Measurements from ENCODE around the gene TEX264.

DNA sequence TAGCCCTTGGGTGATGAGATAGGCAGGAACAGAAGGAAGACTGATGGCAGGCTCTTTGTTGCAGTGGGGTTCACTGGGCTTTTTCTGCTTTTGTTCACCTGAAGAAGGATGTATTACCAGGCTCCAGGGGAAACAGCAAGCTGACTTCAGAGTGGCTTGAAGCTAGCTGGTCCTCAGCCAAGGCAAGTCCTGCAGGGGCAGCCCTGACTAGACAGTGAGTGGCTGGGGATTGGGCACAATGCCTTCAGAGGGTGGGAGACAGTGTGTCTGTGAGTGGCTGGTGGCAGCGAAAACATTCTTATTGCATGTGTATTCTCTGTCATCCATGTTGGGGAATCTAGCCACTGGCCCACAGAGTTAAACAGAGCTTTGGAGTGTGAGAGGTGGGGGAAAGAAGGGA lies 2.3 kb upstream of the TEX264 start:
- TF ChIP-seq, protein P1, sequence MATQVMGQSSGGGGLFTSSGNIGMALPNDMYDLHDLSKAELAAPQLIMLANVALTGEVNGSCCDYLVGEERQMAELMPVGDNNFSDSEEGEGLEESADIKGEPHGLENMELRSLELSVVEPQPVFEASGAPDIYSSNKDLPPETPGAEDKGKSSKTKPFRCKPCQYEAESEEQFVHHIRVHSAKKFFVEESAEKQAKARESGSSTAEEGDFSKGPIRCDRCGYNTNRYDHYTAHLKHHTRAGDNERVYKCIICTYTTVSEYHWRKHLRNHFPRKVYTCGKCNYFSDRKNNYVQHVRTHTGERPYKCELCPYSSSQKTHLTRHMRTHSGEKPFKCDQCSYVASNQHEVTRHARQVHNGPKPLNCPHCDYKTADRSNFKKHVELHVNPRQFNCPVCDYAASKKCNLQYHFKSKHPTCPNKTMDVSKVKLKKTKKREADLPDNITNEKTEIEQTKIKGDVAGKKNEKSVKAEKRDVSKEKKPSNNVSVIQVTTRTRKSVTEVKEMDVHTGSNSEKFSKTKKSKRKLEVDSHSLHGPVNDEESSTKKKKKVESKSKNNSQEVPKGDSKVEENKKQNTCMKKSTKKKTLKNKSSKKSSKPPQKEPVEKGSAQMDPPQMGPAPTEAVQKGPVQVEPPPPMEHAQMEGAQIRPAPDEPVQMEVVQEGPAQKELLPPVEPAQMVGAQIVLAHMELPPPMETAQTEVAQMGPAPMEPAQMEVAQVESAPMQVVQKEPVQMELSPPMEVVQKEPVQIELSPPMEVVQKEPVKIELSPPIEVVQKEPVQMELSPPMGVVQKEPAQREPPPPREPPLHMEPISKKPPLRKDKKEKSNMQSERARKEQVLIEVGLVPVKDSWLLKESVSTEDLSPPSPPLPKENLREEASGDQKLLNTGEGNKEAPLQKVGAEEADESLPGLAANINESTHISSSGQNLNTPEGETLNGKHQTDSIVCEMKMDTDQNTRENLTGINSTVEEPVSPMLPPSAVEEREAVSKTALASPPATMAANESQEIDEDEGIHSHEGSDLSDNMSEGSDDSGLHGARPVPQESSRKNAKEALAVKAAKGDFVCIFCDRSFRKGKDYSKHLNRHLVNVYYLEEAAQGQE (IDR thresholded peaks at IDR 0.05; ENCODE audit: borderline replicate concordance), result no peak
- TF ChIP-seq, protein P2, sequence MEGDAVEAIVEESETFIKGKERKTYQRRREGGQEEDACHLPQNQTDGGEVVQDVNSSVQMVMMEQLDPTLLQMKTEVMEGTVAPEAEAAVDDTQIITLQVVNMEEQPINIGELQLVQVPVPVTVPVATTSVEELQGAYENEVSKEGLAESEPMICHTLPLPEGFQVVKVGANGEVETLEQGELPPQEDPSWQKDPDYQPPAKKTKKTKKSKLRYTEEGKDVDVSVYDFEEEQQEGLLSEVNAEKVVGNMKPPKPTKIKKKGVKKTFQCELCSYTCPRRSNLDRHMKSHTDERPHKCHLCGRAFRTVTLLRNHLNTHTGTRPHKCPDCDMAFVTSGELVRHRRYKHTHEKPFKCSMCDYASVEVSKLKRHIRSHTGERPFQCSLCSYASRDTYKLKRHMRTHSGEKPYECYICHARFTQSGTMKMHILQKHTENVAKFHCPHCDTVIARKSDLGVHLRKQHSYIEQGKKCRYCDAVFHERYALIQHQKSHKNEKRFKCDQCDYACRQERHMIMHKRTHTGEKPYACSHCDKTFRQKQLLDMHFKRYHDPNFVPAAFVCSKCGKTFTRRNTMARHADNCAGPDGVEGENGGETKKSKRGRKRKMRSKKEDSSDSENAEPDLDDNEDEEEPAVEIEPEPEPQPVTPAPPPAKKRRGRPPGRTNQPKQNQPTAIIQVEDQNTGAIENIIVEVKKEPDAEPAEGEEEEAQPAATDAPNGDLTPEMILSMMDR (IDR thresholded peaks at IDR 0.05; ENCODE audit: poor library complexity, severe bottlenecking), result no peak
- TF ChIP-seq EP300 (conservative IDR thresholded peaks at IDR 0.05; ENCODE audit: poor library complexity, severe bottlenecking) (no peak), TAF1 (IDR thresholded peaks at IDR 0.05; ENCODE audit: low read depth) (no peak), RAD21 (conservative IDR thresholded peaks at IDR 0.05) (no peak)
